G401 (cell line): Measurements from ENCODE around the gene KLC4. TPM values are rescaled to one million over a fixed set of nuclear protein-coding genes. Genes with fewer than 3 reads are reported as not detected.
A peak's percentile ranks its signal among the peaks of the same experiment; 100 is the strongest.

Source experiments
- DNase-seq: peaks from one replicate; pipeline ENCODE4 v3.0.0-alpha.2; 2015; ENCODE audit warnings: low spot score
- in situ Hi-C: cut with HindIII; loops from 2 replicates; pipeline ENCODE4 v1.10.0; 2016; ENCODE audit warnings: low sequenced_read_pairs, mixed read lengths
- total RNA-seq: library from RNA; depleted of rRNA; stranded (reverse); fragments of >200 nt; shearing (Covaris generic); gene quantifications from 2 replicates; pipeline ENCODE4 v1.2.3, GENCODE V29; 2014; rRNA removed

The KLC4 gene
- 13.8 and 14.1 TPM in 2 replicates for total RNA-seq

DNA sequence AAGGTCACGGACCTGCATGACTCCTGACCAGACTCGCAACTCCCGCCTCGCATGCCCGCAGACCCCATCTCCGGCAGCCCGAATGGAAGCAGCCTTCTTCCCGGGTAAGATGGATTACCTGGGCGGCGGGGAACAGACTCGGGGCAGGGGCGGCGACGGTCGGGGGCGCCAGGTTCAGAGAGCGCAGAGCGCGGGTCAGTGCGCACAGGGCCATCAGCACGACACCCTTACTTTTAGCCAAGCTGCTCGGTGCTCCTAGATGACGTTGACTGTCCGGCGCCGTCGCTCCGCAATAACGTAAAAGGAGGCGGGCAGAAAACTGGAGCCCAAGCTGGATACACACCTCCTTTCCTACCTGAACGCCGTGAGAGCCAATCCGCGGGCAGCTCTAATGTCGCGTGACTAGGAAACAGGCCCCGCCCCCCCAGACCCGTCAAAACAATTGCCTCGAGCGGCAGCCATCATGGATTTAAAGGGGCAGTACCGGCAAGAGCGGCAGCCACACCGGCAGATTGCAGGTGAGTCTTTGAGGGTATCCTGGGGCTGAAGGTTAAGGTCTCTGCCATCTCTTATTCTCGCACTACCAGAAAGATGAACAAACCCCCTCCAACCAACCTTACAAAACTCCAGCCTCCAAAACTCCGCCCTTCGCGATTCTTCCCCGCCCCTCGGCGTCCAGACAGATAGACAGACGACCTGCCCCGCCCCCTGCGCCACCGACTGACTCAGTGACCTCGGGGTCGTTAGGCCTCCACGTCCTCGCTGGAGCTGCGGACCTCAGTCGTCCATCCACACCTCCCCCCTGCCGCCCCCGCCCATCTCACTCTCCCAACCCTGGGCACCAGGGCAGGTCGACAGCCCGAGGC, at the start of gene KLC4, which contains the start of gene MRPL2:
TSS of gene KLC4 (plus strand) at position 464 of the 866 bp plus-strand sequence. CDS start 1,705 bp downstream, outside the sequence.
TSS of gene MRPL2 (minus strand) at position 267 of the 866 bp plus-strand sequence. CDS start at position 214, 53 bp downstream.
- in situ Hi-C loops = no loop called here
- peak; percentile 100 for DNase-seq

DNA sequence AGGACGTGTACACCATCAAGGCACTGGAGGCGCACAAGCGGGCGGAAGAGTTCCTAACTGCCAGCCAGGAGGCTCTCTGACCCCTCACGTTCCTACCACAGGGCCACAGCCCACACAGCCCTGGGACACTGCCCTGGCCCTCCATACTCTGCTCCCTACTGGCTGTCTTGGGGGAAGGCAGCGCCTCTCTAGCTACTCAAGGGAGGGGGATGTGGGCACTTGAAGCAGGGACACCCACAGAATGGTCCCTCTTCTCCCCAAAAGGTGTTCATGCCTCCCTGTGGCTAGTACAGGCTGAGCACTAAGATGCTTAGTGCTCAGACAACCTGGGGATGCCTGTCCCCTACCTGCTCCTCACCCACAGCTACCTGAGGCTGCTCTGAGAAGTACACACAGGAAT, 48.2 kb upstream of the KLC4 start:
- DNase-seq = no peak
- in situ Hi-C loops = no loop called here

DNA sequence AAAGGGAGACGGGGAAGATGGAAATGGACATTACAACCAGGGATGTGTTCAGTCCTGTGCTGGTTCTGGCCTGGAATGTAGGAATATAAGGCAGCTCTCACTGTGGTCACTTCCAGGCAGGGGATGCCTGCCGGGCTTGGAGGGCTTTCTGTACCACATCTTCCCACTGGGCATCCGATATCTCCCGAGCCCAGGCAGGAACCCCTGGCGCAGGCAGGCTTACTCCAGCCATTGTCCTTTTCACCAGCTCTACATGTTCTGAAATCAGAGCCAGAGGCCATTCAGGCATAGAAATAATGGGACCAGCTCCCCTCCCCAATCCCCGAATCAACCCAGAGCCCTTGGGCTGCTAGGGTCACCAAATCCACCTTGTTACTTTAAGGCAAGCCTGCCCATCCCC, 47.1 kb upstream of the KLC4 start:
- DNase-seq = no peak

DNA sequence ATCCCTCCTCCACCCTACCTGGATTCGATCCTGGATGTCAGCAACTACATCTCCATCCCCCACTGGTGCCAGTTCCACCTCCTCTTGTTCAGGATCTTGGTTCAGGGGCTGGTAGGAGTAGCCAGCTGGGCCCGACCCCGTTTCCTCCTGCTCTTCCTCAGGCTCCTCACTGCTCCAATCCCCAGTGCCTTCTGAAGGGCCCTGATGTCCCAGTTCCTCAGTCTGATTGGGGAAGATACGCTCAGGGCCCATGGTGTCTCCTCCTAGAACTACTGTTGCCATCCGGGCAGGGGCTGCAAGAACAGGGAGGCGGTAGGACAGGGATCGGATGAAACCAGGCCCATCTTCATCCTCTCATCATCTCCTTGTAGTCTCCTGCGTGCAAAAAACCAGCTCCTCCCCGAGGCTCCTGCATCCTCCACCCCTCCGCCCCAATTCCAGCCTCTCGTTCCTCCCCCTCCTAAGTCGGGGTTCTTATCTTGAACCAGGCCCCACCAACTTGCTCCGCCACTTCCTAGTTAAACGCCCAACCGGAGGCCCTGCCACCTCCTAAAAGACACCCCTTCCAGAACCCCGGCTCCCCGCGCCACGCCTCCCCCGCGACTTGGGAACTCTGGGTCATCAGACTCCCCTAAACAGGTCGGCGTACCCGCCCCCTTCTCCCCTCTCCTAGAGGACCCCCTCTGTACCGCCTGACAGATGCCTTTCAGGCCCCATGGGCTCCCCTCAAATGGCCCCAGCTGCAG, 46.2 kb upstream of the KLC4 start:
- in situ Hi-C loops = no loop called here
- DNase-seq = no peak

More for the DNA sequence above, 47.1 kb upstream of the KLC4 start:
- in situ Hi-C loops = no loop called here

DNA sequence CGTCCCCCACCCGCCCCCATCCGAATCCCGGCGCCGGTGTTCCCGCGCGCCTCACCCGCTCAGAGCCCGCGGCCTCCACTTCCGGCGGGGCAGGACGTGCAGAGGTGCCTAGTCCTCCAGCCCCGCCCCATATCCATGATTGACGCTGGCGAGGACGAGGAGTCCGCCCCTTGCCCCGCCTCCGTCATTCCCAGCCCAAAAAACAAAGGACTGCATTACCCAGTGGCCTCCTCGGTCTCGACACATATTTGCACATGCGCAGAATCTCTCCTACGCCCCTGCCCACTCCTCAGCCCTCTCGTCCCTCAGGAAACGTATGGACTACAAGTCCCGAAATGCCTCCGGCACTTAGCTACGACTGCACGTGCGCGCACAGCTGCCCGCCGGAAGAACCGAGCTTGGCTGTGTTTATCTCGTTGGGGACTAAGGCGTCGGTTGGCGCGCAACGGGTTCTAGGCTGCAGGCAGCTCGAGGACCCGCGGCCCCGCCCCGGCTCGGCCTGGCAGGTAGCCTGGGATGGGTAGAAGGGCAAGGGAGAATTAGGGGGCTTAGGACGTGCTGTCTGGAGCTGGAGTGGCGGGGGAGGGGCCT, 45.5 kb upstream of the KLC4 start, which contains the start of the genes KLHDC3 and MEA1:
TSS of gene KLHDC3 (plus strand) at position 407 of the 591 bp plus-strand sequence. CDS start 2,944 bp downstream, outside the sequence.
TSS of gene MEA1 (minus strand) at position 104 of the 591 bp plus-strand sequence. CDS start 133 bp downstream, outside the sequence.
- in situ Hi-C loops = no loop called here
- peak; percentile 100 for DNase-seq

DNA sequence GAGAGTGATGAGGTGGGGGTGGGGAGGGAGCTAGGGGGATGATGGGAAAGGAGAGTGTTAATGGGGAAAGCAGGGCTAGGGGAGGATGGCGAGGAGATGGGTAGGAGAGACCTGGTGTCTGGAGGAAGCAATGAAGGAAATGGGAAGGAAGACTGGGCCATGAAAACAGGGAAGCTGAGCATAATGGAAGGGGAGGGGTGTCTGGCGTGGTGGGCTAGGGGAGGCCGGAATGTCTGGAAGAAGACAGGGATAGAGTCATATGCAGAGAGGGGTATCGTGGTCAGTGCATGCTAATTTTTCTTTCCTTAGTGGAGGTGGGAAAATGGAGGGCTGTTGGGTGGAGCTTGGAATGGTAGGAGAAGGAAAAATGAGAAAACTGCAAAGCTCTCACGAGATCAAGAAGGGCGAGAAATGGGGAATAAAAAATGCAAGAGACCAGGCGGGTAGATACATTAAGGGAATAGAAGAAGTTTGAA, 45.0 kb upstream of the KLC4 start:
- in situ Hi-C loops = no loop called here
- no peak for DNase-seq

DNA sequence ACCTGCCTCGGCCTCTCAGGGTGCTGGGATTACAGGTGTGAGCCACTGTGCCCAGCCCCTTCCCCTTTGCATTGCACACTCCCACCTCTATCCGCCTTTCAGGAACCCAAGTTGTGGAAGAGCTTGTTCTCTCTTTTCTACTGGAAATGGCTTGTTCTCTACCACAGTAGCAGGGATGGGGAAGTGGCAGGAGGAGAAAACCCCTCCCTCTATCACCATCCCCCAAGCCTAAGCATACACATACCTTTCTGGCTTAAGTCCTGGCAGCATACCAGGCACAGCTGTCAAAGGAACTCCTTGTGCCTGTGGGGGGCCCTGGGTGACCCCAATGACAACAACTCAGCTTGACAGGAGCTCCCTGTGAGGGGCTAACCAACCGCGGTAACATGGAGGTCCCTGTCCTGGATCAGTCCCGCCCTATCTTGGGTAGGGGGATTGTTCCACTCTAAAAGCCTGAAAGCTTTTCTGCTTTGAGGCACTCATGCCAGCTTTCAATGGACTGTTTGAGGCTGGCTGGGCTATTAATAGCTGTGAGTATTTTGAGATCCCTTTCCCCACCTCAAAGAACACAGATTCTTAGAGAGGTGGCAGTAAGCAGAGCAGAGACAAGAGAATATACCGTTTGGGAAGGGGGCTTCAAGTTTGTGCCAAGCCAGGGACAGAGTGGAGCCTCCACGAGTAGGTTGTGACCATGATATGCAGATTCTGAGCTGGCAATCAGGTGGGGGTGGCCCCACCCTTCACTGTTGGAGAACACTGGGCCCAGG, 43.1 kb upstream of the KLC4 start:
- in situ Hi-C loops = no loop called here
- no peak for DNase-seq

DNA sequence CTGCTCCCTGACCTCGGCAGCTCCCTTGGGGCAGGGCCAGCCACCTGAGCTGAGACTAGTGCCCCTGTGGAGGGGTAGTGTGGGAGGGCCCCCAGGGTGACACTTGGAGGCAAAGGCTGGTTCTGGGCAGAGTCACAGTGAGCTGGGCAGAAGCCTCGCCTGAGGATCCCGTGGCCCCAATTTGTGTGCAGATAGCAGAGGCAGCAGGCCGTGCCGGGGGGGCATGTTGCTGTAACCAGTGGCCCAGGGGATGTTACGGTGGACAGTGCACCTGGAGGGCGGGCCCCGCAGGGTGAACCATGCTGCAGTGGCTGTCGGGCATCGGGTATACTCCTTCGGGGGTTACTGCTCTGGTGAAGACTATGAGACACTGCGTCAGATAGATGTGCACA, 42.5 kb upstream of the KLC4 start:
- in situ Hi-C loops = no loop called here

DNA sequence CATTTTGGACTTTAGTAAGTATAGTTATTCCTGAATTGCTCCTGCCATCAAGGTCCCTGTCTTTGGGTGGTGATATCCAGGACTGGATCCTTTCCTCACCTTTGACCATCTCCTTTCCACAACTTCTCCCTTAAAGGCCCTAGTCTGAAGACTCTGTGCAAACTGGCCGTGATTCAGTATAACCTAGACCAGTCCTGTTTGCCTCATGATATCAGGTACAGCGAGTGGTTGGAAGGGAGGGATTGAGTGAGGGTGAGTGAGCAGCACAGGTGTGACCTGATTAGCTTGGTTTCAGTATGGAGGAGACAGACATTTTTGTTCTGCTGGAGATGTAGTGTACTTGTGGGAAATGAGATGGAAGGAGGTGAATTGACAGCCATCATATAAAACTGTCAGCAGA, 40.3 kb upstream of the KLC4 start:
- in situ Hi-C loops = no loop called here
- DNase-seq = no peak

More for the DNA sequence above, 42.5 kb upstream of the KLC4 start:
- DNase-seq = no peak

DNA sequence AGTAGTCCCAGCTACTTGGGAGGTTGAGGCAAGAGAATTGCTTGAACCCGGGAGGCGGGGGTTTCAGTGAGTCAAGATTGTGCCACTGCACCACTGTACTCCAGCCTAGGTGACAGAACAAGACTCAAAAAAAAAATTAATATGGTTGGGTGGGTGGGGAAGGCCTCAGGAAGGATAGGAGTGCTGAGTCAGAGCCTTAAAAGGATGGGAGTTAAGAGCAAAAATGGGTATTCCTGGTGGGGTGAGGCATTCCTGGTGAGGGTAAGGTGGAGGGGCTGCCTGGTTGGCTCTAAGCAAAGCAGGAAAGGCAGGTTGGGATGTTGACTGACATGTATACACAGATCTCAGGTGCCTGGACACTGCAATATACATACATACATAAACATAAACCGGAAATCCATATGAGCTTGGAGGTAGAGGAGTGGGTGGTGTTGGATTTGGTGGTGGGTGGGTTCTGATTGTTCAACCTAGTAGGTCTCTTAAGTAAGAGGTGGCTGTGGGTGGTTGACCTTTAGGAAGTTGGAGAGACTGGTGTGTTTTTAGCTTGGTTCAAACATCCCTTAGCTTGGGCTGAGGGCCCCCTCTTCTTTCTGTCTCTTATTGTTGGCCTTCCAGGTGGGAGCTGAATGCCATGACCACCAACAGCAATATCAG, 39.3 kb upstream of the KLC4 start:
- in situ Hi-C loops = no loop called here
- no peak for DNase-seq

DNA sequence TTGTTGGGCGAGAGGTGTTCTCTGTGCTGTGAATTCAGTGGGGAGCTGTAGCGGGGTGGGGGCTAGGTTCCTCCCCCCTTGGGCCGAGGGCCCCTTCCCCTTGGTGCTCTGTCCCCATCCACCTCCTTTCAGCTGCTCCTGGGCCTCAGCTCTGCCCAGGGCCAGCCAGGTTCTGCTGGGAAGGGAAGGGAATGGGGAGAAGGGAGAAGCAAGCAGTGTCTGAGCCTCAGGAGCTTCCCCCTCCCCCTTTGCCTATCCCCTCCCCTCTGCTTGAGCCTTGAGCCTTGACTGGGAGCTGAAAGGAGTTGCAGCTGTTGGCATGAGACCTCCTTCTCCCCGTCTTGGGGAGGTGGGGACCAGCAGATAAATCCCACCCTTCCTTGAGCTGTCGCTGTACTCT, 38.6 kb upstream of the KLC4 start:
- no peak for DNase-seq
- in situ Hi-C loops = no loop called here

DNA sequence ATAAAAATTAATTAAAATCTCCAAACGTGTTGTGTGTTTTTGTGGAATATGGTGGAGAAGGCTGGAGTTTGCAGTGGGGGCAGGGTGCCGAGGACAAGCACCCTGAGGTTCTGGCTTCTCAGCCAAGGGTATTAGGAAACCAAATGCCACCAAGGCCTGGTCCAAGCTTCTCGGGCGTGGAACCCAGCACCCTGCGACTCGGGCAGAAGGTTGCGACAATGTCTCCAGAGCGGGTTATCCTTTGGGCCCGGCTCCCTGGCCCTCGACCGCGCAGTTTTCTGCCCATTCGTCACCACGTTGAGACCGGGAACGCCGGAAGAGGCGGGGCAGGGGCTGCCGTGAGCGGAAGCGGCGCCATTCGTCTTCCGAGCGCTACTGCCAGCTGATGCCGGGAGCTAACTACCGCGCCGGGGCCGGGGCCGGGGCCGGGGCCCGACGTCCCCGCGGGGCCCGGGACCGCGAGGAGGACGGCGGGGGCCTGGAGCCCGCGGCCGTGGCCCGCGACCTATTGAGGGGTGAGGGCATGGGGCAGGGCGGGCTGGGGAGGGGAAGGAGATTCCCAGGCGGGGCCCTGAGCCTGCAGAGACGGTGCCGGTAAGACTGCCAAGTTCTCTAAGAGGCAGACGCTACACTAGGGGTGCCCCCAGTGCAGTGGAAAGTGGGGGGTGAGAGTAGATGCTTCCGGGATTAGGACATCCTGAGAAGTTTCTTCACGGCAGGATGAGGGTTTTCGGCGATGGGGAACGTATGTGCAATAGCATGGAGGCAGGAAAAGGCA, 38.0 kb upstream of the KLC4 start, which contains the start of gene RRP36:
TSS of gene RRP36 (plus strand) at position 354 of the 778 bp plus-strand sequence. CDS start at position 386, 32 bp downstream.
- DNase-seq = peak; percentile 84
- in situ Hi-C loops = no loop called here

DNA sequence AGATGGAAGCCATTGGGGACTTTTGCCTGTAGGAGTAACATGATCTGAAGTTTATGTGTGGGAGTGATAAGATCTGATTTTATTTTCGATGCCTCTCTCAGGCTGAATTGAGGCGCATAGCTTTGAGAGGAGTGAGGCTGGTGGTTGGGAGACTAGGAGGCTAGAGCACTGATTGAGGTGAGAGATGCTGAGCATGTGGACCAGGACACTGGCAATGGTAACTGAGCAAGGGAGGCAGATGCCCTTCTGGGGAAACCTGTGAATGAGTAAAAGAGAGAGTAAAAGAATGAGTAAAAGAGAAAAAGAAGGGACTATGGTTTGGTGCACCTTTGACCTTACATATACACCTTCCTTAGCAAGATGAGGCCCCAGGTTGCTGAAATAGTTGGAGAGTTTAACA, 35.0 kb upstream of the KLC4 start:
- DNase-seq = no peak
- in situ Hi-C loops = no loop called here

DNA sequence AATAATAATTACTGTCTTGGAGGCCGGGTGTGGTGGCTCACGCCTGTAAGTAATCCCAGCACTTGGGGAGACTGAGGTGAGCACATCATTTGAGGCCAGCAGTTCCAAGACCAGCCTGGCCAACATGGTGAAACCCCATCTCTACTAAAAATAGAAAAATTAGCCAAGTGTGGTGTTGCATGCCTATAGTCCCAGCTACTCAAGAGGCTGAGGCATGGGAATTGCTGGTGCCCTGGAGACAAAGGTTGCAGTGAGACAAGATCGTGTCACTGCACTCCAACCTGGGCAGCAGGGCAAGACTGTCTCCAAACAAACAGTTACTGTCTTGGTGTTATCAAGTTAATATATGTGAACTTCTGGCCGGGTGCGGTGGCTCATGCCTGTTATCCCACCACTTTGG, 33.1 kb upstream of the KLC4 start:
- in situ Hi-C loops = no loop called here
- DNase-seq = no peak

DNA sequence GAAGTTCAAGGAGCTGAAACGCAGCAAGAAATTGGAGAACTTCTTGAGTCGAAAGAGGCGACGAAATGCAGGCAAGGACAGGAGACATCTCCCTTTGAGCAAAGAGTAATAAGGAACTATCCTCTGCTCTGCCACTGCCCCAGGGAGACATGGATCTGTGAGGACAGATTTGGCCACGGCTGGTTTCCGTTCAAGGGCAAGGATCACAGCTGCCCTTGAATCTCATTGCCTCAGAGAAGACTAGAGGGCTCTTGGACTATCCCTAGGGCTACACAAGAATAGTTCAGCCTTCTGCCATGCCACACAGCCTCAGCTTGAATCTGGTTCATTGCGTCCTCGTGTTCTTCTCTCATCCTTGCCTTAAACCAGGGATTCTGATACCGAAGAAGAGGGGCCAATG, 30.3 kb upstream of the KLC4 start:
- in situ Hi-C loops = no loop called here
- DNase-seq = no peak

DNA sequence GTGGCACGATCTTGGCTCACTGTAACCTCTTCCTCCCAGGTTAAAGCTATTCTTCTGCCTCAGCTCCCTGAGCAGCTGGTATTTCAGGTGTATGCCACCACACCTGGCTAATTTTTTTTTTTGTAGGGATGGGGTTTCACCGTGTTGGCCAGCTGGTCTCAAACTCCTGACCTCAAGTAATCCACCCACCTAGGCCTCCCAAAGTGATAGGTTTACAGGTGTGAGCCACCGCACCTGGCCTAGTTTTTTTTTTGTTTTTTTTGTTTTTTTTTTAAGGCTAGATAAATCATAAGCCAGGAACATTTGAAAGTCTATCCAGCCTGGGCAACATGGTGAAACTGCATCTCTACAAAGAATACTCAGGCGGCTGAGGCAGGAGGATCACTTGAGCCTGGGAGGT, 27.1 kb upstream of the KLC4 start:
- in situ Hi-C loops = no loop called here
- no peak for DNase-seq

DNA sequence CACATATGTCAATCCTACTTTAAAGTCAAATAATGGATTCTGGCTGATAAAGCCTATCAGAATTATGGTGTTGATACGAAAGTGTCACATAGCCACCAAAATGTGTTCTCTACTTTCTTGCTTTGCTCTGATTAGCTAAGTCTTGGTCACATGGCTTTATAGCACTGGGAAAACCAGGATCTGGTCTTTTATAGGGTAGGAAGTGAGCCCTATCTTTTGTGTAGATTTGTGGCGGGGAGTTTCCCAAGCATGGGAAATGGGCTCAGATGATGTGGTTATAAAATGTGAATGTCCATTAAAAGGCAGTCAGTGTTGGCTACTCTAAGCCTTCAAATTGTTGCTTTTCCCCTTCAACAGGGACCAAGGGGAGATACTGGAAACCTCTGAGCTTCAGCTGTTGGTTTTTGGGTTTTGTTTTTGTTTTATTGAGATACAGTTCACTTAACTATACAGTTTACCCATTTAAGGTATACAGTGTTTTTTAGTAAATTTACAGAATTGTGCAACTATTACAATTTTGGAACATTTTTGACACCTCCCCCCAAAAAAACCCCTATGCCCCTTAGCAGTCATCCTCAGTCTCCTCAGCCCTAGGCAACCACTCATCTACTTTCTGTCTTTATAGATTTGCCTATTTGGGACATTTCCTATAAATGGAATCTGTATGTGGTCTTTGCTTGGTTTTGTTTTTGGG, 25.8 kb upstream of the KLC4 start:
- no peak for DNase-seq
- in situ Hi-C loops = no loop called here
